GM12872 (cell line): ENCODE data around the gene KLHL21.
A peak's percentile ranks its signal among the peaks of the same experiment; 100 is the strongest.

Source experiments
- TF ChIP-seq, protein P1 (sequence below): IDR thresholded peaks from 3 replicates; pipeline ENCODE4 v1.5.1; 2011; ENCODE audit warnings: low read depth, mild to moderate bottlenecking, low read length, moderate library complexity; ENCODE audit not compliant: insufficient read depth

The KLHL21 gene

DNA sequence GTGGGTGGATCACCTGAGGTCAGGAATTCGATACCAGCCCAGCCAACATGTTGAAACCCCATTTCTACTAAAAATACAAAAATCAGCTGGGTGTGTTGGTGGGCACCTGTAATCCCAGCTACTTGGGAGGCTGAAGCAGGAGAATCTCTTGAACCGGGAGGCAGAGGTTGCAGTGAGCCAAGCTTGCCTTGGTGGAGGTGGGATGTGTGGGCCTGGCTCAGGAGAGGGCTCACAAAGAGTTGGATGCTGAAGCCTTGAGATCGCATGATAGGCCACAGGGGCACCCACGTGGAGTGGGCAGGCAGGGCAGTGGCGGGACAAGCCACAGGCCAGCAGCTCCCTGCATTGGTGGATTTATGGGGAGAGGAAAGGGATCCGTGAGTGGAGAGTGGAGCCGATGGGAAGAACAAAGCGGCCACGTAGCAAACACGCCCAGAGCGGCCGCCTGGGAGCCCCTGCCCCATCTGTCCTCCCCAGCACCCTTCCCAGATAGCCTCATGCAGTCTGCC is 26.4 kb upstream of the KLHL21 start:
- TF ChIP-seq, protein P1, sequence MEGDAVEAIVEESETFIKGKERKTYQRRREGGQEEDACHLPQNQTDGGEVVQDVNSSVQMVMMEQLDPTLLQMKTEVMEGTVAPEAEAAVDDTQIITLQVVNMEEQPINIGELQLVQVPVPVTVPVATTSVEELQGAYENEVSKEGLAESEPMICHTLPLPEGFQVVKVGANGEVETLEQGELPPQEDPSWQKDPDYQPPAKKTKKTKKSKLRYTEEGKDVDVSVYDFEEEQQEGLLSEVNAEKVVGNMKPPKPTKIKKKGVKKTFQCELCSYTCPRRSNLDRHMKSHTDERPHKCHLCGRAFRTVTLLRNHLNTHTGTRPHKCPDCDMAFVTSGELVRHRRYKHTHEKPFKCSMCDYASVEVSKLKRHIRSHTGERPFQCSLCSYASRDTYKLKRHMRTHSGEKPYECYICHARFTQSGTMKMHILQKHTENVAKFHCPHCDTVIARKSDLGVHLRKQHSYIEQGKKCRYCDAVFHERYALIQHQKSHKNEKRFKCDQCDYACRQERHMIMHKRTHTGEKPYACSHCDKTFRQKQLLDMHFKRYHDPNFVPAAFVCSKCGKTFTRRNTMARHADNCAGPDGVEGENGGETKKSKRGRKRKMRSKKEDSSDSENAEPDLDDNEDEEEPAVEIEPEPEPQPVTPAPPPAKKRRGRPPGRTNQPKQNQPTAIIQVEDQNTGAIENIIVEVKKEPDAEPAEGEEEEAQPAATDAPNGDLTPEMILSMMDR = no peak

DNA sequence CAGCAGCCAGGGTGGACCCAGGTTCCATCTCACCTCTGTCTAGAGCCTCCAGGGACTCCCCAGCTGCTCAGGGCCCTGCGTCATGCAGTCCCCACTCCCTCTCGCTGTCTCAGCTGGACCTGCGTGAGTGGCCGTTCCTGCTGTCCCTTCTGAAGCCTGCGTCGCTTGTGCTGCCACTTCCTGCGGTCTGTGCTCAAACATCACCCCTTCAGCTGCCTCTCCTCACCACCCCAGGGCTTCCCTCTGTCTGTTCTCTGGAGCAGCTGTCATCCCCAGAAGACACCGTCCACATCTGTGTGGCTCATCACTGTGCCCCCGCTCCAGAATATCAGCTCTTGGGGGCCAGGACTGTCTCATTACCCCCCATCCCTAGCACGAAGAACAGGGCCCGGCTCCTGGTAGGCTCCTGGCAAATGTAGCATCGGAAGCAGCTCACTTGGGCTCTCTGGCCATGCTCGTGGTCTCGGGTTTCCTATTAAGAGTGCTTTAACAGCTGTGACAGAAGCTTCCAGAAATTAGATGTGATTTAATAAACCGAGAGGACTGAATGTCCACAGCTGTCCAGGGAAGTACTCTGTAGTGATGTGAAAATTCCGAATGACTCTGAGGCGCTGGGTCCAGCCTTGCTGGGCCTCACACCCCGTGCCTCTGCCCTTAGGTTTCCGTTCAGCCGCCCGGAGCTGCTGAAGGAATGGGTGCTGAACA is 25.3 kb upstream of the KLHL21 start:
- TF ChIP-seq, protein P1 = no peak

DNA sequence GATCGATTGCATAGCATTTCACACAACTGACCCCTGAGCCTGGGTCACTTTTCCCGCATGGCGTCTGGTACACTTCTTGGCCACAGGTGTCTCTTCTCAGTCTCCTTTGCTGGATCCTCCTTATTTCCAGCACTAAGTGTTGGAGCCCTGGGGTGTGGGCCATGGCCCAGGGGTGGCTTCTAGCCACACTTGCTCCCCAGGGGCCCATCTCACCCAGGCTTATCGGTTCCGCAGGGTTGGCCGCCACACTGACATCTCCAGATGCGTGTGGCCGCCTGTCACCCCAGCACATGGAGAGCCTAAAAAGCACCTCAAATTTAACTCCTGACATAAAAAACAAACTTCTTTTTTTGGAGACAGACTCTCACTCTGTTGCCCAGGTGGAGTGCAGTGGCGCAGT is 24.4 kb upstream of the KLHL21 start:
- TF ChIP-seq, protein P1 = no peak

DNA sequence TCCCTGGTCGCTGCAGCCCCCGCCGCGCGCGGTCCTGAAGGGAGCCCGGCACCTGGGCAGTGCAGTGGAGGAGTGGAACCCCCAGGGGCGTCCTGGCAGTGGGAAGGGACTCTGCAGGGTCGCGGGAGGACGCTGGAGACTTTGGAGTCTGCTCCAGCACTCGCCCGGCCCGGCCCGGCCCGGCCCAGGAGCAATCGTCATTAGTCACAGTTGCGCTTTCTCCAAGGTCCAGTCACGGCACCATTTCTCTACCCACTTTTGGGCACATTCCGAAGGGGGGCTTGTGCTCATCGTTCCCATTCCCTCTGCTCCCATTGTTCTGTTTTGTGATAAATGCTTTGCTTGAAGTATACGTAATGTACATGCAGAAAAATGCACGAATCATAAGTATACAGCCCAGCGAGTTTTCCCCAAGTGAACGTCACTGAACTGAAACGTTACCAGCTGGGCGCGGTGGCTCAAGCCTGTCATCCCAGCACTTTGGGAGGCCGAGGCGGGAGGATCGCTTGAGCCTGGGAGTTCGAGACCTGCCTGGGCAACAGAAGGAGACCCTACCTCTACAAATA is 23.0 kb upstream of the KLHL21 start:
- TF ChIP-seq, protein P1 = no peak

DNA sequence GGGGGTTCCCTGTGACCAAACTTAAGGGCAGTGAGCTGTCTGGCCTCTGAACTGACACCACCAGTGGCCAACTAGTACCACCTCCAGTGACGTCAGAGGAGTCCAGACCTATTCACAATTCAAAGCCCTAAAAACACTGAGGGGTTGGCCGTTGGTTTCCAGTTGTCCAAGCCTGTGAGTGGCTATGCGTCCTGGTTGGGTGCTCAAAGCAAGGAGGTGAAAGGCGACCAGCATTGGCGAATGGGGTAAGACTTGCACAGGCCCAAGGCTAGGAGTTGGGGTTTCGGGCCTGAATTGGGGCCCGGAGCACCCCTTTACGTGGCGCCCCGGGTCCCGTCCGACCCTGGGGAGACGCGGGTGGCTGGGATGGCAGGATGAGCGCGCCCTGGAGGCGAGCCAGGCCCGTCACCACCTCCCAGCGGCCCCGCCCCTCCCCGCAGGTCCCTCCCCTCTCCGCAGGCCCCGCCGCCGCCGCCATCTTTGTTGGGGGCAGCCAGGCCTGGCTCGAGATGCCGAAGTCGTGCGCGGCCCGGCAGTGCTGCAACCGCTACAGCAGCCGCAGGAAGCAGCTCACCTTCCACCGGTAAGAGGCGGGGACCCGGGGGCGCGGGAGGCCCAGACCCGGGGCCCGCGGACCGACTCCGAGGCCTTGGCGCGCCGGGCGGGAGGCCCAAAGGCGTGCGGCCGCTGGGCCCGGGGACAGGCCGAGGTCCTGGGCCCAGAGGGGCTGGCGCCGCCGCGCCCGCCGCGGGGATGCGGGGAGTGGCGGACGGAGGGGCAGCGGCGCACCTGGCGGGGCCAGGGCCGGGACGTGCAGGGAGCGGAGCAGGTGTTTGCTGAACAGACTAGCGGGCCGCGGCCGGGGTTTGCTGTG is 22.3 kb upstream of the KLHL21 start, which contains the start of gene THAP3:
THAP3 (plus strand) TSS at position 159 of the 874 bp plus-strand sequence; CDS start at position 510, 351 bp downstream.
- TF ChIP-seq, protein P1 = peak; percentile 12; the same call in 1 of the 3 replicates

DNA sequence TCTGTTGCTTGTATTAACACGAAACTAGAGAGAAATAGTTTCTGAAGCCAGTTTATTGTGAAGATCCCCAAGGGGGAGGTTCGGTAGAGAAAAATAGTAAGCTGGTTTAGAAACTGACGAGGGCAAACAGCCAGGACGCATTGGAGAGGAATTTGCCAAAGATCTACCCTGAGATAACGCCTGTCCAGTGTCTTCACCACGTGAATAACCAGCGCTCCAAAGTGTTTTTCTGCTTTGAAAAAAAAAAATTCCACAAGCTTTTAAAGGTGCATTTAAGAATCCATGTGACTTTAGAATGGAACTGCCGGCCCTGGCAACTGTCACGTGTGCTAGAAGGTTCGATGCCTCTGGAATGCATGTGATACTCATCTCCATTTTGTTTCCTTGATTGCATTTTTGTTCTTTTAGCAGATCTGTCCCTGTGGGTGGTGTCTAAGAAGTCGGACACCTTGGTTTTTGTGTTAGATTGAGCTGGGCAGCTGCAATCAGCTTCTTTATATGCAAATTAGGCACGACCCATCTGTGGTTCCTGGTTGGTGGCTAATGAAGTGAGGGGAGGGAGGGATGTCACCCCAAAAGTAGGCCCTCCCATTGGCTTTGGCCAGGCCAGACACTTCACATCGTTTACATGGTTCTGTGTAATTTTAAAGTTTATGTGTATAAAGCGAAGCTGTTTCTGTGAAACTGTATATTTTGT is 20.7 kb upstream of the KLHL21 start:
- TF ChIP-seq, protein P1 = no peak
